ENCODE measurements around the gene NAGLU.
"Not testable (repeated sequence)": the region's sequence is repeated elsewhere in the genome, so short reads cannot be mapped to it uniquely, and the experiment has no call there.

NAGLU gene

DNA sequence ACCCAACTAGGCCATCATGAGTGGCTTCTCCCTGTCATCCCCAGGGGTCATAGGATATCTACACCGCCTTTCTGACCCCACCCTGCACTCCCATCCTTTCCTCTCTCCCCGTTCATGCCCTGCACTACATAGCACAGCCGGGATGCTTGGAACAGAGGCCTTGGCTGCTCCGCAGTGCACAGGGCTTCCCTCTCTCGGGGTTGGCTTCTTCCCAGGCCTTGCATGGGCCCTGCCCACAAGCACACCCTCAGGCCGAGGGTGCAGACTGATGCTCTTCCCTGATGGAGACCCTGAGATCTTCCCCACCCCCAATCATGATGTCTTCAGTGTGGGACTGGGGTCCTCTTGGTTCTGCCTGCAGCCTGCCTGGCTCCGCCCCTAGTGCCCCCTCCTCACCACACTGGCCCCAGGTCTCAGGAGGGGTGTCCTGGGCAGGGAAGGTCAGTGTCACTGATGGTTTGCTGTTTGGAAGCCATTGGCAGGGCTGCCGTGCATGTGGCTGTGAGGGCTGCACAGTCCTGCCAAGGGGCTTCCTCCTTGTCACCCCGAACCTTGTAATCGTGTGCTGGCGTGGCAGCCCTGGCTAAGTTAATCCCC is 14.3 kb upstream of the NAGLU start:
- DNase-seq = no peak

GRCh38 chr17:42522263-42522790 is 13.7 kb upstream of the NAGLU start:
- no peak for DNase-seq

- DNase-seq = no peak
Observed at GRCh38 chr17:42522798-42523278, 13.2 kb upstream of the NAGLU start.

- no peak for DNase-seq
Observed at GRCh38 chr17:42525221-42525620, 10.8 kb upstream of the NAGLU start.

- no peak for DNase-seq
Observed at GRCh38 chr17:42526031-42526444, 10.0 kb upstream of the NAGLU start.

DNA sequence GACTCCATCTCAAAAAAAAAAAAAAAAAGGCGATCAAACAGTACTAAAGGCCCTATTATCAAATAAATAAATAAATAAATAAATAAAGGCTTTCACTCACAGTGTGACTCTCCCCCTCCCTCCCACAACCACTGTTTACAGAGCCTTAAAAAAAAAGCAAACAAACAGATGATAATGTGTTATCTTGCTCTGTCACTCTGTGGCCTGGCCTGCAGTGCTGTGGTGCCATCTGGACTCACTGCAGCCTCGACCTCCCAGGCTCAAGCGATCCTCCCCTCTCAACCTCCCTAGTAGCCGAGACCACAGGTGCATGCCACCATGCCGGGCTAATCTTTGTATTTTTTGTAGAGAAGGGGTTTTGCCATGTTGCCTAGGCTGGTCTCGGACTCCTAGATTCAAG is 8.1 kb upstream of the NAGLU start:
- no peak for DNase-seq

DNA sequence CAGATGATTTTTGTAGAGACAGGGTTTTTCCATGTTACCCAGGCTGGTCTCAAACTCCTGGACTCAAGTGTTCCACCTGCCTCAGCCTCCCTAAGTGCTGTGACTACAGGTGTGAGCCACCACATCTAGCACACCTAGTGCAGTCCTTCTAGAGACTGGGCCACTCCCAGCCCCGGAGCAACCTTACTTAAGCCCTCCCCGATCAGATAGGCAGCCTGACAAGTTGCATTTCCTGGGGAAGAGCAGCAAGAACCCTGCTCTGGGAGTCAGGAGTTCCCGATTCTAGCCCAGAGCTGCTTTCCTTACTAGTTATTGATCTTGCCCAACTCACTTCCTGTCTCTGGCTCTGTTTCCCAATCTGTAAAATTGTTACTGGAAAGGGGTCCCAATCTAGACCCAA is 7.0 kb upstream of the NAGLU start:
- DNase-seq = no peak

GRCh38 chr17:42530952-42531454 is 5.0 kb upstream of the NAGLU start:
- no peak for DNase-seq

GRCh38 chr17:42531455-42532354 is 4.3 kb upstream of the NAGLU start:
- DNase-seq = peak in 1 of 2 experiments; percentile 79

GRCh38 chr17:42535155-42536047 is 640 bp upstream of the NAGLU start:
- peak in 1 of 2 experiments; percentile 66 for DNase-seq

GRCh38 chr17:42536372-42537155 is 523 bp downstream of the NAGLU start:
- peak; percentile 34 to 90 for DNase-seq

- no peak for DNase-seq
Observed at GRCh38 chr17:42537156-42537805, 1.2 kb downstream of the NAGLU start.

DNA sequence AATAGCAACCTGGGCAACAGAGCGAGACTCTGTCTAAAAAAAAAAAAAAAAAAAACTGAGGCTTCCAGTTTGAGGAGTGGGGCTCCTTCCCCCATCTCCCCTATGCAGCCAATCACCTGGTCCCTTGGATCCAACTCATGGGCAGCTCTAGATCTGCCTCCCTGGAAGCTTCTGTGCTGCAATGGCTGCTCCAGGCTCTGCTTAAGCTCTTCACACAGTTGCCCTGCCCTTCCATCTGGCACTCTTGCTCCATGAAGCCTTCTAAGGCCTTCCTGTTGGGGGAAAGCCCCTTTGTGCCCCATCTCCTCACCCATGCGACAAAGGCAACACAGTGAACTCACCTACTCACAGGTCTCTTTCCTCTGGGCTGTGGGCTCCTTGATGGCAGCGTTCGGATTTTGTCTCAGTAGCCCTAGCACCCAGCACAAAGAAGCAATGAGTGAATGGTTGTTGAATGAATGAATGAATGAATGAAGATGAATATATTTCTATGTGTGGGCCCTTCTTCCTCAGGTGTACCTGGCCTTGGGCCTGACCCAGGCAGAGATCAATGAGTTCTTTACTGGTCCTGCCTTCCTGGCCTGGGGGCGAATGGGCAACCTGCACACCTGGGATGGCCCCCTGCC is 1.9 kb downstream of the NAGLU start:
- DNase-seq = no peak

DNA sequence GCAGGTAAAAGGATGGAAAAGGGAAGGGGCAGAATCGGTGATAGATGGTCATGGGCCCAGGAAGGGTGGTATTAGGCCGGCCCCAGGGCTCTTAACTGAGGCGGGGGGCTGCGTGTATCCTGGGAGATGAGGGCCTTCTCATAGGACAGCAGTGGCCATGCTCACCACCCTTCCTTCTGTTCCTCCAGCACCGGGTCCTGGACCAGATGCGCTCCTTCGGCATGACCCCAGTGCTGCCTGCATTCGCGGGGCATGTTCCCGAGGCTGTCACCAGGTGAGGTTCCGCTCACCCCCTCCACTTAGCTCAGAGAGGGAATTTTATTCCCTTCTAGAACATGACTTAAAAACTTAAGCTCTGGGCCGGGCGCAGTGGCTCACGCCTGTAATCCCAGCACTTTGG is 2.4 kb downstream of the NAGLU start:
- DNase-seq = no peak

DNA sequence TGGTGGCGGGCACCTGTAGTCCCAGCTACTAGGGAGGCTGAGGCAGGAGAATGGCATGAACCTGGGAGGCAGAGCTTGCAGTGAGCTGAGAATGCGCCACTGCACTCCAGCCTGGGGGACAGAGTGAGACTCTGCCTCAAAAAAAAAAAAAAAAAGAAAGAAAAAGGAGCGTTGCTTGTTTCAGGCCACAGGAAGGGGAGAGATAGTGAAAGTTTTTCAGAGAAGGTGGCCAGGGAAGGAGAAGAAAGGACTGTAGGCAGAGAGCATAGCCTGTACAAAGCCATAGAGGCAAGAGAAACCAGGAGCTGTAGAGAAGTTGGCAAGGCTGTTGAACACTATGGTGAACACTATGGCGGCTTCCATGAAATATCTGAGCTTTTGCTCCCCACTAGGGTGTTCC is 4.5 kb downstream of the NAGLU start:
- not testable (repeated sequence) for DNase-seq

DNA sequence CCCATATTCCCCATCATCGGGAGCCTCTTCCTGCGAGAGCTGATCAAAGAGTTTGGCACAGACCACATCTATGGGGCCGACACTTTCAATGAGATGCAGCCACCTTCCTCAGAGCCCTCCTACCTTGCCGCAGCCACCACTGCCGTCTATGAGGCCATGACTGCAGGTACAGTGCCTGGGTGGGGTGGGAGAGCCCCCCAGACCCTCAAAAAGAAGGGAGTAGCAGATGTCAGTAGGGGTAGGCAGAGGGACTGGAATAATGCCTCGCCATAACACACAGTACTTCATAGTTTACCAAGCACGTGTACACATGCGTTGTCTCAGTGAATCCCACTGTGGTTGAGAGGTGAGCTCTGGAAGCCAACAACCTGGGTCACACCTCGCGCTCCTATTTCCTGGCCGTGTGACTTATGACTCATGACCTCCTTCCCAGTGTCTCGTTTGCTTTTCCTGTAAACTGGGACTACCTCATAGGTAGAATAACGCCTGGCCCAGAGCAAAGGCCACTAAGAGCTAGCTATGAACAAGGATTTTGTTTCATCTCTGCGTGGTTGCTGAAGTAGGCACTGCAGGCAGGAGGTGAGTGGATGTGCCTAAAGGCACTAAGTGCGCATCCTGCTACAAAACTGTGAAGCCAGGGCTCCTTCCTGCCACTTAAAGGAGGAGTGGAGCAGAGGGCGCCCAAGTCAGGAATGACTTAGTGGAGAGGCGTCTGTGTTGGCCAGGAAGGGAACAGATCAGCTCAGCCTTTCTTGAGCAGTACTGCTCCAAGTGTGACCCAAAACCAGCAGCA is 5.2 kb downstream of the NAGLU start:
- DNase-seq = no peak

- no peak for DNase-seq
Observed at GRCh38 chr17:42543190-42544079, 7.4 kb downstream of the NAGLU start.

DNA sequence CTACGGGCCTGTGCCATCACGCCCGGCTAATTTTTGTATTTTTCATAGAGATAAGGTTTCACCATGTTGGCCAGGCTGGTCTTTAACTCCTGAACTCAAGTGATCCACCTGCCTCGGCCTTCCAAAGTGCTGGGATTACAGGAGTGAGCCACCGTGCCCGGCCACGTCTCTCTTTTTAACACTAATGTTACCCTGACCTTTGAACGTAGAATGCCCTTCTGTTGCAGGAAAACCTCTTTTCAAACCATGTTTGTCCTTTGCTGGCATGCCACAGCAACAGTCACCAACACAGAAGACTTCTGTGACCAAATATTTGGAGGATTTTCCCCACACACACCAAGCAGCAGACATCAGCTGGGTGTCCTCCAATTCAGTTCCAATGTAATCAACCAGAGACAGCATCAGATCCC is 8.8 kb downstream of the NAGLU start:
- DNase-seq = no peak
